Forelimb muscle (tissue), 1 donor: Measurements from ENCODE around the gene GSTM4. TPM values are rescaled to one million over a fixed set of nuclear protein-coding genes. Genes with fewer than 3 reads are reported as not detected.

Experiments used
- DNase-seq: peaks from one replicate; pipeline ENCODE4 v3.0.0-alpha.2; 2013; ENCODE audit warnings: low read depth
- polyA plus RNA-seq: library from polyadenylated mRNA; unstranded; fragments of 120-200 nt; gene quantifications from one replicate; pipeline ENCODE4 v1.2.1, GENCODE V29; 2013; ENCODE audit not compliant: insufficient read length

Gene GSTM4
- polyA plus RNA-seq = 25.1 TPM

GRCh38 chr1:109655615-109656519 lies at the start of gene GSTM4:
TSS of gene GSTM4 (plus strand) at chr1:109656099. CDS start at chr1:109656390, 291 bp downstream.
- DNase-seq = no peak

GRCh38 chr1:109609881-109610280 lies 46.0 kb upstream of the GSTM4 start:
- DNase-seq = no peak

DNA sequence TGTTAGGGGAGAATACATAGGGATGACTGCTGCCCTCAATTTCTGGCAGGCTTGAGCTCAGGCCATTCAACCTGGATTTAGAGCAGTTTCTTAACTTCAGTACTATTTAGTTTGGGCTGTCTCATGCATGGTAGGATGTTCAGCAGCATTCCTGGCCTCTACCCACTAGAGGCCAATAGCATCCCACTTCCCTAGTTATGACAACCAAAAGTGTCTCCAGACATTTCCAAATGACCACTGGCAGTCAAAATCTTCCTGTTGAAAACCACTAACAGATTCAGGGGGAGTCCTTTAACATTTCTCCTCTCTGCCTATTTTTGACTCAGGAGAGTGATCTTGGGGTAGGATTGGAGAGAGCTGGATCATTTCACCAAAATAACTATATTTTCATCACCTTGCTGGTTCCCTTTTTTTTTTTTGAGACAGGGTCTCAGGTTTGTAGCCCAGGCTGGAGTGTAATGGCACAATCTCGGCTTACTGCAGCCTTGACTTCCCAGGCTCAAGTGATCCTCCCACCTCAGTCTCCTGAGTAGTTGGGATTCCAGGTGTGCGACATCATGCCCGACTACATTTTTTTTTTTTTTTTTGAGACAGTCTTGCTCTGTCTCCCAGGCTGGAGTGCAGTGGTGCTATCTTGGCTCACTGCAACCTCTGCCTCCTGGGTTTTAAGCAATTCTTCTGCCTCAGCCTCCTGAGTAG lies 45.1 kb upstream of the GSTM4 start:
- no peak for DNase-seq

GRCh38 chr1:109611308-109611990 lies 44.5 kb upstream of the GSTM4 start:
- no peak for DNase-seq

DNA sequence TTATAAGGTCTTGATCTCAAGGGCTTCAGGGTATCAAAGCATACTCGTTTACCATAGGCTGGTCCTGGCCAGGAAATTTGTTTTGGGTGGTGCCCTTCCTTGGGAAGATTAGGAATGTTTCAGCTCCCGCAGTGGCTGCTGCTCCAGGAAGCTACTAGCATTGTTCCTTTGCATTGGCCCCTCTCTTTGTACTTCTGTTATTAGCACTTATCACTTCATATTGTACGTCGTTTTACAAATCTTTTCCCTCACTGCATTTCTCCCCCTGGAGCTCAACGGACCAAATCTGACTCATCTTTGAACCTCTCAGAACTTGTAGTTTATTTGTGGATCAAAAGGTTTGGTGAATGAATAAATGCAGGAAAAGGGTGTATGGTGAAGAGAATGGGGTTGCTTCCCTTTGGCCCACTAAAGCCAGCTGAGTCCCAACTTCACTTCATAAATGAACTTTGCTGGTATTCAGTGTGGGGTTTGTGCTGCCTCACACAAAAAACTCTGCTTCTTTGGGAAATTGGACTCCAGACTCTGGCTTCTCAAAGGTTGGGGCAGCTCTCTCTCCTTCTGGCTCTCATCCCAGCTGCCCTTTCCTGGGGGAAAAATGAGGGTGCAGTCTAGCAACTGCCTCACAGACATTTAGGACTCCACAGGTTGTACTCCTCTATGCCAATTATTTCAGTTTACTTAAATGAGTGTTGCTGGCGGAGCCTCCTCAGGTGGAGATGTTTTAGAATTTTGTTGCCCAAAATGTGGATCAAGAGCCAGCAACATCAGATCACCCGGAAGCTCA lies 42.3 kb upstream of the GSTM4 start:
- no peak for DNase-seq

DNA sequence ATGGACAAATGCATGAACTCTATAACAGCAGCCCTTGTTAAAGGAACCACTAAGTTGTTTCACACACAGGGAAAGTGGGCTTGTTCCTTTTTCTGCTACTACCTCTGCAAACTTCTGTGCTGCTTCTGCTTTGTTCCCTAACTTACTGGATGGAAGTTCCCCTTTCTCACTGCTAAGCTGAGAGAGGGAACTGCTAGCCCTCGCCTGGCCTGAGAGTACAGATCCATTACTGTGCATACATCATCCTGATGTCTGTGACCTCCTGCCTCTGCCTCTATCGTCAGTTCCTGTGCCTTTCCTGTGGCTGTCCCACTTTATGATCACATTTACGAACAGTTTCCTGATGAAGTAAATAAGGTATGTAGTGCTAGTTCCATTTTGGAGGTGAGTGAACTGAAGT lies 40.0 kb upstream of the GSTM4 start:
- DNase-seq = no peak

DNA sequence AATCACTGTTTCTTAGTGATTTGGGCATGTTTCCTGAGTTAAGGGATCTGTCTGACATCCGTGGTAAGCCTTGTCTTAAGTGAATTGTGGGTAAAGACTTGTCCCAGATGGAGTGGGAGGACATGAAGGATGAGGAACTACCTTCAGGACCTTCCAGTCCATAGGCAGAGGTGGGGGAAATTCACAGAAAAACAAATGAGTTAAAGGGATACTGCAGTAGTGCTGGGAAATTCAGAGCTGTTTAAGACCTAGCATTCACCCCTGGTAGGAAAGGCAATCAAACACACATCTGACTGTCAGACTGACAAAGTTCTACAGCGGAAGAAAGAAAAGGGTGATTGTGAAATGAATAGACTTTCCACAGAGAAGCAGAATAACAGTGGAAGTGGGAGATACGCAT lies 39.5 kb upstream of the GSTM4 start:
- no peak for DNase-seq

DNA sequence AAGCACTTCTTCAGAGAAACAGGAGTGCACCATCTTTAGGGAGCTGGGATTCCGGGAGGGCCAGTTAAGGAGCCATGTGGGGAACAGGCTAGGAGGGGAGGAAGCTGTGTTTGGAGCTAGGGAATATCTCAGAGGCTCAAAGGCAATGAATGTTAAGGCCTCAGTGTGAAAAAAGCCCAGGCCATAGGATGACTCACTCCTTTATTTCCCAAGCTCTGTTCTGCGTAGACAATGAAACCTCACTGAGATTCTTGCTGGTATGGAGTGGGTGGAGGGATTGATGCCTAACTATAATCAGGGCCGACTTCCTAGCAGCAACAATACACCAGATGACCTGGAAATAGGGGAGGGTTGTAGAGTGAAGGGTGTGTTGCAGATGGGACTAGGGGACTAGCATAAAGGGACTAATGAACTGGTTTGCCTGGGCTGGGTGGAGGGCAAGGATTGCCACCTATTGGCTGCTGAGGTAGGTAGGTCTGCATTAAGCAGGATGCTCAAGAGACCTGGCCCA lies 38.6 kb upstream of the GSTM4 start:
- DNase-seq = no peak

DNA sequence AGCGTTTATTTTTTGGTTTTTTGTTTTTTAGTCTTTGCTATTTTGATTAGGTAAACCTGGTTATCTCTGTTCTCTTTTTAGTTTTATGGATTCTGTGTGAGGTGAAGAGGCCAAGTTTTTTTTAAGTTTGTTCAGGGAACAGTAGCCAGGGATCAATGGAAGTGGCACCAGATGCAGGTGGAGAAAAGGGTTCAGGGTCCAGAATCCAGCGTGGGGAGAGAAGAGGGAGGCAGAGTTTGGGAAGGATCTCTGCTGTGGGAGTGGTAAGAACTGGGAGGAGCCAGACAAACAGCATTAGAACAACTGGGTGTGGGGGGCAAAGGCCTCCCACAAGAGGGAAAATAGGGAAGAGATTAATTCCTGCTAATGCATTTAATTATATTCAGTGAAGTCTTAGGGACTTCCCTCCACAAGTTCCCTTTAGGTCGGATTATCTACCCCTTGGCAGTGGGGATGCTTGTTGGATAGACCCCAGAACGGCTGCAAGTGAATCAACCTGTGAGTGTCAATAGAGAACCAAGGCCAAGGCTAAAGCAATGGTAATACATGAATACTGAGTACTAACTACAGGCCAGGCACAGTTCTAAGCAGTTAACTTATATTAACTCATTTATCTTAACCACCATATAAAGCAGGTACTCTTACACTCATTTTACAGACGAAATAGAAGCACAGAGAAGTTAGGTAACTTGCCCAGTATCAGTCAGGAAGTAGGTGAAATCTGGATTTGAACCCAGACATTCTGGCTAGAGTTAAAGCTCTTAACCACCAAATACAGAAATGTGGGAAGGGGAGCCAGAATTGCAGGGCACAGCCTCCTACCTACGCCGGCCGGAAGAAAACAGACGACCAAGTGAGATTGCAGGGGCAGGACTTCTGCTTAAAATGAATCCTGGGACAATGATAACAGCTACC lies 37.0 kb upstream of the GSTM4 start:
- no peak for DNase-seq

- DNase-seq = no peak
These were observed 36.1 kb upstream of the GSTM4 start, which contains the start of the genes AMPD2 and GNAT2 for GRCh38 chr1:109619576-109620400. TSS of gene AMPD2 (plus strand) at chr1:109619837. CDS start at chr1:109621176, 1,339 bp downstream. TSS of gene GNAT2 (minus strand) at chr1:109619616. CDS start at chr1:109612870, 6,746 bp downstream.

- no peak for DNase-seq
These were observed 35.5 kb upstream of the GSTM4 start for GRCh38 chr1:109620401-109620791.

- DNase-seq = peak; percentile 88
These were observed 35.0 kb upstream of the GSTM4 start for GRCh38 chr1:109620841-109621286.

GRCh38 chr1:109621379-109622136 lies 34.3 kb upstream of the GSTM4 start:
- no peak for DNase-seq

GRCh38 chr1:109622137-109622892 lies 33.6 kb upstream of the GSTM4 start:
- DNase-seq = no peak

- DNase-seq = no peak
These were observed 33.0 kb upstream of the GSTM4 start for GRCh38 chr1:109622895-109623294.

GRCh38 chr1:109623601-109624161 lies 32.2 kb upstream of the GSTM4 start:
- no peak for DNase-seq
